ENCODE measurements around the gene PCDH8.
"Not testable (repeated sequence)": the region's sequence is repeated elsewhere in the genome, so short reads cannot be mapped to it uniquely, and the experiment has no call there.

Gene PCDH8

DNA sequence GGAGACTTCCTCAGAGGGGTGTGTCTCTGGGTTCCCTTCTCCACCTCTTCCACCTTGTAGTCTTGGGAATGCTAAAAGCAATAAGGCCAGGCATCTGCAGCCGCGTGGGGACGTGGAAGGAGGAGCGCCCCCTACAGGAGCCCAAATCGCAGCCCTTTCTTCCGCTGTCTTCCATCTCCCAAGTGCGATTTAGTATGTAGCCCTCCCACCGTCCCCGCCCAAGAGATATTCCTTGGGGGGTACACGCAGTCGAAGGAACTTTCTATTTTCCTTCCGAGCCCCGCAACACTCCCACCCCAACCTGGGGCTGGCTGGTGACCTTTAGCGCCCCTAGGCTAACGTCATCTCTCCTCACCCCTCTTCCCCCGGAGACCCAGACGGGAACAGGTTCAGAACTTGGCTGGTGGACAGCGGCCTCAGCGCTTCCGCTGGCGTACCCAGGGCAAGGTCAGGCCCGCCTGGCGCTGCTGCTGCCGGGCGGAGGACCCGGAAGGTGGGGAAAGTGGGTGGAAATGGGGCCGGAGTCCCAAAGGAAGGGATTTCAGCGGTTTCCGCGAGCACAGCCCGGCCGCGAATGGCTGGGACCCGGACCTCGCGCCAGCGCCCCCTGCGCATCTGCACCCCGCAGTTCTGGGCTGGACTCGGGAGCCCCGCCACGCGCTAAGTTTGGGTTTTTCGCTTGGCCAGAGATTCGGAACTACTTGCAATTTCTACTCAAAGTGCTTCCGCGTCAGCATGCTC lies 2.1 kb upstream of the PCDH8 start:
- peak; percentile 63 for DNase-seq

GRCh38 chr13:52850072-52850395 lies 1.6 kb upstream of the PCDH8 start:
- no peak for DNase-seq

DNA sequence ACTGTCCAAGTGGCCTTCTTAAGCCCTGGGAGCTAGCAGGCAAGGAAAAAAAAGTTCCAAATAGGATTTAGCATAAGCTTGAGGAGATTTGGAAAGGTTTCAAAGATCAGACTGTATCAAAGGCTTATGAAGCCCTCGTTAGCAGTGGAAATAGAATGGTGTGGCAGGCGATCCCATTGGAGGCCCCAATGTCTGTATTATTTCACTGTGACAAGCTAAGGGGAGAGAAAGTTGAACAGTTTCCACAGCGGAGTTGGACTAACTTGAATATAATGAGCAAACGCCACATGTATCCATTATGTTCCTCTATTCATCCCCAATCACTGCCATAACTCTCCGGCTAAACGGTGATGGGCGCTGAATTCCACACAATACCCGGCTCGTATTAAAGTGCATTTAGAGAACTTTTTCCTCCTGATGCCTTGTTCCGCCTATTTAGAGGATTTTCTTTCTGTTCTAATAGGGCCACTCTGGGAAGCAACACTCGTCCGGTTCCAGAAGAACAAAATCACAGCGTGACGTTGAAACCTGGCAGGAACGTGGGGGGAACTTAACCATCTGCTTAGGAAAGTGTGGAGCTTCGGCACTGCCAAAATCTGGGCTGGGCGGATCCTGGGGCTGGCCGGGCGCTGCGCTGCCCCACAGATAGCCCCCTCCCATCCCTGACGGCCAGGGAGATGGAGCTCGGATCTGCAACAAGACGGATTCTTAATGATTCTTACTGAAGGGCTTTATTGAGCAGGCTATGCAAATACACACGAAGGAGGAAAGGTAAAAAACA lies 1.0 kb upstream of the PCDH8 start:
- DNase-seq: no peak

DNA sequence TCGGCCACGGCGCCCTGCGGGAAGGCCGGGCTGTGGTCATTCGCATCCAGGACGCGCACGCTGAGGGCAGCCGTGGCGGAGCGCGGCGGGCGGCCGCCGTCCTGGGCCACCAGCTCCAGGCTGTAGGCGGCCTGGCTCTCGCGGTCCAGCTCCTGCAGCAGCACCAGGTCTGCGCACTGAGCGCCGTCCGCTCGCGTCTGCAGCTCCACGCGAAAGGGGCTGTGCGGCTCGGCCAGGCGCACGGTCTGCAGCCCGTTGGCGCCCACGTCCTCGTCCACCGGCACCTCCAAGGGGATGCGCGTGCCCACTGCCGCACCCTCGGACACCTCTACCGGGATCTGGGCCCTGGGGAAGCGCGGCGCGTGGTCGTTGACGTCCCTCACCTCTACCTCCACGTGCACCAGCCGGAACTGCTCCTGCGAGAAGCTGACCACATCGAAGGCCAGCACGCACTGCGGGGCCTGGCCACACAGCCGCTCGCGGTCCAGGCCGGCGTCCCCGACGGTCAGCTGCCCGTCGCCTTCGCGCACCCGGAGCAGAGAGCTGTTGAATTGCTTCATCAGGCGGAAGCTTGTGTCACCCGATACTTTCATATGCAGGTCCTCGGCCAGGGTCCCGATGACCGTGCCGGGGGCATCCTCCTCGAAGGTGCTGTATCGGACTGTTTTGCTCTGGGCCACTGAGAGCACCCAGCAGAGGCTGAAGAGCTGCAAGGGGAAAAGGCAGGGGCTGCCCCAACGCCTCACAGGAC lies 583 bp downstream of the PCDH8 start:
- DNase-seq: no peak

DNA sequence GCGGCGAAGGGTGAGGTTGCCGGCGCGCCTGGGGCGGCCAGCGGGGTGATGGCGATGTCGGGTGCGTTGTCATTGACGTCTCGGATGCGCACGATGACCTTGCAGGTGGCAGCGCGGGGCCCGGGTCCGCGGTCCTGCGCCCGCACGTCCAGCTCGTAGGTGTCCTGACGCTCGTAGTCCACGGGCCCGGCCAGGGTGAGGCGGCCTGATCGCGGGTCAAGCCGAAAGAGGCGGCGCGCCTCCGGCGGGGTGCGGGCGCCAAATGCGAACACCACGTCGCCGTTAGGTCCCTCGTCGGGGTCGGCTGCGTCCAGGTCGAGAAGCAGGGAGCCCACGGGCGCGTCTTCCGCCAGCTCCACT lies 1.1 kb downstream of the PCDH8 start:
- no peak for DNase-seq

GRCh38 chr13:52846567-52847321 lies 1.7 kb downstream of the PCDH8 start:
- DNase-seq: peak; percentile 46

DNA sequence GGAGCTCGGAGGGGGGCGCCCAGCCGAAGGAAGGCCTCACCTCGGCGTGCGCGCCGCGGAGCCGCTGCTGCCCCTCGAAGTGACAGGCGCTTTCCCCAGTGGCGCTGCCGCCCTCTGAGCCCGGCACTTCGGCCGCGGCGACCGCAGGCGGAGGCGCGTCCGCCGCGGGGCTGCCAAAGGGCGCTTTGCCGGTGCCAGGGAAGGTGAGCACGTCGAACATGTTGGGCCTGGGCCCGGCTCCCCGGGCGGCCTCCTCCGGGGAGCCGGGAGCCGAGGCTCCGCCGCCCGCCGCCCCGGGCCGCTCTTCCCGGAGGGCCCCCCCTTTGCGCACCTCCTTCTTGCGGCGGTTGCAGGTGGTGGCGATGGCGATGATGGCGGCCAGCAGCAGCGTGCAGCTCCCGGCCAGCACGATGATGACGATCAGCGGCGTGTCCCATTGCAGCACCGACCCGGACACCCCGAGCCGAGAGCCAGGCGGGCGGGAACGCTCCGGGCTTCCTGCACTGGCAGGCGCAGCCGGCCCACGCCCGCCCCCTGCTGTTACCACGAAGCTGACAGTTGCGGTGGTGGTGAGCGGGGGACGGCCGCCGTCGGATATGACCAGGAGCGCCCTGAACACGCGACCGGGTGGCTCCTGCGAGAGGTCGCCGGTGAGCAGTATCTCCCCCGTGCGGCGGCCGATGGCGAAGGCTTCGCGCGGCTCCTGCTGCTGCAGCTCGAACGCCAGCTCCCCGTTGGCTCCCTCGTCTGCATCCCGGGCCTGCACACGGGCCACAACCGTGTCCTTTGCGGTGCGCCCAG lies 2.5 kb downstream of the PCDH8 start:
- DNase-seq: peak; percentile 54

GRCh38 chr13:52845334-52845761 lies 3.1 kb downstream of the PCDH8 start:
- DNase-seq: no peak

GRCh38 chr13:52844836-52845235 lies 3.6 kb downstream of the PCDH8 start:
- no peak for DNase-seq

- DNase-seq: no peak
Observed at GRCh38 chr13:52842441-52842840, 6.0 kb downstream of the PCDH8 start.

- no peak for DNase-seq
Observed at GRCh38 chr13:52840066-52840465, 8.4 kb downstream of the PCDH8 start.

- DNase-seq: no peak
Observed at GRCh38 chr13:52838433-52839107, 9.9 kb downstream of the PCDH8 start.

GRCh38 chr13:52837850-52838249 lies 10.6 kb downstream of the PCDH8 start:
- DNase-seq: peak; percentile 28

DNA sequence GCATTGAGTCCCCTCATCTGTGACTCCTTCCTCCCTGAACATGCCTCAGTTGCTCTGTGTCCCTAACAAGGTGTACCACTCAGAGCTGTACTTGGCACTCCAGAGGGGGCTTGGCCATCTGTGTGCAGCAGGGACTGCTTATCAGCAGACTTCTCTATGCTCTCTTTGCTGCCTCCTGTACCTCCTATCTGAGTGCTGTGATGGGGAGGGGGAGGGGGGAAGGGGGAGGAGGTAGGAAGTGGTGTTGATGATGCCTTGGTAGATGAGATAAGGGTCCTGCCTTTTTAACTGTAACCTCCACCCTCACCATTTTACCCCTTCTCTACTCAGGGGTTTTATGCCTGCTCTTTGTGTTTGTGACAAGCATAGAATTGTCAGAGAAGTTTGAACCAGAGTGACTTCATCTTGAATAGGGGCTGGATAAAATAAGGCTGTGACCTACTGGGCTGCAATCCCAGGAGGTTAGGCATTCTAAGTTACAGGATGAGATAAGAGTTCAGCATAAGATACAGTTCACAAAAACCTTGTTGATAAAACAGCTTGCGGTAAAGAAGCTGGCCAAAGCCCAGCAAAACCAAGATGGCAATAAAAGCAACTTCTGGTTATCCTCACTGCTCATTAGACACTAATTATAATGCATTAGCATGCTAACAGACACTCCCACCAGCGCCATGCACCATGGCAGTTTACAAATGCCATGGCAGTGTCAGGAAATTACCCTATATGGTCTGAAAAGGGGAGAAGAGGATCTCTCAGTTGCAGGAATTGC lies 13.2 kb downstream of the PCDH8 start:
- no peak for DNase-seq

DNA sequence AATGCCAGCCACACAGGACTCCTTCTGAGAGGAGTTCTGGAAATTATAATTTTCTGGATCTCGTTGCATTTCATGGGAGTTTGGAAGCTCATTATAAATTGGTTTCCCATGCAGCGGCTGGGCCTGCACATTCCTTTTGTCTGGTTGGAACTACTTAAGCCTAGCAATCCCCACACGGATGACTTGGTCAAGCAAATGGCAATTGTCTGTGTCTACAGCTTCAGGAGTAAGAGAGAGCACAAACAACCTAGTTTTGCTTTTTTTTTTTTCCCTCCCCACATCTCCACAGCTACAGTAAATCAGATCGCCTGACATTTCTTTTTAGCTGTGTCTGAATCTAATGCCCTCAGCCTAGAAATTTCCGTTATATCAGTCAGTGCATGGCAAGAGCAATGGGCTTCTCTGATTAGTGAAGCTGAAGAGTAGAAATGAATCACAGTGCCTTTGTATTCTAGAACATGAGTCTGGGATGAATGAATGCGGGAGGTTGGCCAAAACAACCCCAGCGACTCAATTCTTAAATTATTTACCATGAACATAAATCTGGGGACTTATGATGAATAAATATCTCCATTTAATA lies 15.1 kb downstream of the PCDH8 start:
- DNase-seq: no peak

- DNase-seq: no peak
Observed at GRCh38 chr13:52832313-52832712, 16.1 kb downstream of the PCDH8 start.

DNA sequence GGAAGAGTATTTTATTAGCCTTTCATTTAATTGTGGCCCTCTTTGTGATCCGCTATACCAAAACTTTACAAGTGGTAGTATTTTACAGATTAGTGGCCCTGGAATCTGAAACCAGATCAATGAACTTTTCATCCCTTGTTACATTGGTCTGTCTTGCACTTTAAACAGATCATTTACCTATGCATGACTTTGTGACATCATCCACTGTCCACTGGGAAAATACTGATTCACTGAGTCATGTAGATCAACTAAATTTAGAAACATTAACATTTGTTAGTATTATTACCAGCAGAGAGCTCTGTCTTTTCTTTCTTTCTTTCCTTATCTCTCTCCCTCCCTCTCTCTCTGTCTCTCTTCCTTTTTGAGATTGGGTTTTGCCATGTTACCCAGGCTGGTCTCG lies 17.5 kb downstream of the PCDH8 start:
- DNase-seq: no peak

DNA sequence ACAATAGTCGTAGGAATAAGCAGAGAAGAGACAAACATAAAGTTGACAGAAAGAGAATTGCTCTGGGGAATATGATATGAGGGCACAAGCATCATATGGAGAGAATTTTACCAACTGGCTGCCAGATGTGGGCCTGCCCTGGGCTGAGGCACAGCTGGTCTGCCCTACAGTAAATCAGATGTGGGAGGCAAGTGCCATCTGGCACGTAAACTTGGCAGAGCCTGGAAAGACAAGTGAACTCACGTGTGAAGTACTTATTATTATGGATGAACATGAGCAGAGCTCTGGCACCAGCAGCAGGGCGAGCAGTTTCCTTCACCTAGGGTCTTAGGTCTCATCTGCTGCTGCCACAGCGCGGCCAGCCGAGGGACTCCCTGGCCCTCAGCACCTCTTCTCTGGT lies 20.6 kb downstream of the PCDH8 start:
- no peak for DNase-seq

GRCh38 chr13:52817886-52818285 lies 30.6 kb downstream of the PCDH8 start:
- not testable (repeated sequence) for DNase-seq

- DNase-seq: no peak
Observed at GRCh38 chr13:52815330-52815729, 33.1 kb downstream of the PCDH8 start.

DNA sequence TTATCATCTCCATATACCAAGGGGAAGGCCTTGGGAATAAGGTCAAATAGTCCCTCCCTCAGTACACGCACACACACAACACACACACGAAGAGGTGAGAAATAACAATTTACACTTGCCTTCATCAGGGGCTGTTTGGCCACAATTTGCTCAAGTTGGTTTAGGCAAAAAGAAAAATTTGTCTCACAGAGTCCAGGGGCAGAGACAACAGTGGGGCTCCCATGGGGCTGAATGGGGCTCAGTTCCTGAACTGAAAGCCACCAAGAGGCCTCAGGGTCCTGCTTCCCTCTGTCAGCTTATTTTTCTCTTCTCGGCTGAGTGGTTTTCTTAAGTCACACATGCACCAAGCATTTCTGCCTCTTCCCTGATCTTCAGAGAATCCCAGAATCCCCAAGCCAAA lies 35.5 kb downstream of the PCDH8 start:
- DNase-seq: no peak

All from activated CD4-positive, alpha-beta T cell treated with anti-CD3 and anti-CD28 coated beads, Interleukin-2, amount 50 U/mL, for 16 hours (primary cell).